T-helper 22 cell (primary cell): ENCODE measurements around the gene FCHSD2.

Experiments
- DNase-seq: peaks from one replicate; pipeline ENCODE4 v3.0.0-alpha.2; 2020; ENCODE audit warnings: low read depth

Gene FCHSD2

DNA sequence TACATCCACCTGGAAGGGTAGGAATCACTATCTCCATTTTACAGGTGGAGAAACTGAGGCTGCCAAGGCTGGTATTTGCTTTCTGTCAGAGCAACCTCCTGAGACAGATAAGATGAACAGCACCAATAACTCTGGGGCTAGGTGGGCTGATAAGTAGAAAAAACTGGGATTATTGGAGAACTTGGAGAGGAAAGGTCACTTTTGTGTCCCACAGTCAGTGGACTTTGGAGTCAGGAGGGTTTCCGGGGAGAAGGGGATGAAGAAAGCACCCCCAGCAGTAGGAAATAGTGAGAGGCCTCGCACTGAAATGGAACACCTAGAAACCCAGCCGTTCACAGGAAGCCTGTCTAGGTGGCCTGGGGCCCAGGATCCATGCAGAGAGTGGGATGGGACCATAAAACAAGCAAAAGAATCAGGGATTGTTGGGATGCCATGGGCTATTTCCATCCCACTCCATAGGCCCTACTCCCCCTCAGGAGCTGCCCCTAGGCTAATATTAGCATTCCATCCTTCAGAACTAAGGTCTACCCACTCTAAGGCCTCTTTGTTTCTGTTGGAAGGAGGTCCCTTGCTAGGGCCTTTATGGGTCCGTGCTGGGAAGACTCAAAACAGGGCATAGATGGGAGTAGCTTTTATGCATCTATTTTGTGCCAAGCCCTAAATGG, 31.0 kb upstream of the FCHSD2 start:
- DNase-seq: no peak

DNA sequence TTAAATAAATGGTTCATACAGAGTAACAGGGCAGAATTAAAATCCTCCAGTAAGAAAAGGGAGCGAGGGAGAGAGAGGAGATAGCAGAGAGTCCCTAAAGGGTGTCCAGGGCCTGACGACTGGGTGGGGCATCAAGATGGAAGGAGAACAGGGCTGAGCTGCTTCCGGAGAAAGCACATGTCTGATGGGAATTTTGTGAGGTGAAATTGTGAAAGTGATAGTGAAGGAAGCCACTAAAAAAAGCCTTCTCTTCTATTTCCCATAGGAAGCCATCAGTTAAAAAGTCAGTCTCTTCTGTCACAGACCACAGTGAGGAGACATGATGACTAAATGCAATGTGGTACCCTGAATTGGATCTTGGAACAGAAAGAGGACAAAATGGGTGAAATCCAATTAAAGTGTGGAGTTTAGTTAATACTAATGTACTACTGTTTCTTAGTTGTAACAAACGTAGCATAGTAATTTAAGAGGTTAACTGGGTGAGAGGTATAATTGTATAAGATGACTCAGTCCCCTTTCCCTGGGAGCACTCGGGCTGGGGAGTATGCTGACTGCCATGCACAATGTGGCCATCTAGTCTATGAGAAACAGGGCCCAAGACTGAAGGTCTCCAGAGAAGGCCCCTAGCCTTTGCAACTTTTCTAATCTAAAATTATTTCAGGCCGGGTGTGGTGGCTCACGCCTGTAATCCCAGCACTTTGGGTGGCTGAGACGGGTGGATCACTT, 29.5 kb upstream of the FCHSD2 start:
- DNase-seq: no peak

DNA sequence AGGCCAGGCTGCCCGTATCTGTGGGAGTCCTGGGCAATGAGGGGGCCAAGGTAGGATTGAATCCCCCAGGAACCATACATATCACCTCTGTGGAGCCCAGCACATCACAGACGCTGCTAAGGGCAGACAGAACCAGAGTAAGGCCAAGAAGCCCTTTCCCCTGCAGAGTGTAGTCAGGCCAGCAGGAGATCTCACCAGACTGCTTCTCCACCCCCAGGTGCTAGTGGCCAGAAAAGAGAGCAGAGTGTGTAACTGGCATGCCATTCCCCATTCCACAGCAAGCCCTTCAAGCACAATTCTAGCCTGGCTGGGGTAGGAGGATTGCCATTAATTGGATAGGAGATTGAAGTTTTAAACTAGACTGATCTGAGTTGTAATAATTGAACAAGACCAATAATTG, 28.0 kb upstream of the FCHSD2 start:
- DNase-seq: no peak

DNA sequence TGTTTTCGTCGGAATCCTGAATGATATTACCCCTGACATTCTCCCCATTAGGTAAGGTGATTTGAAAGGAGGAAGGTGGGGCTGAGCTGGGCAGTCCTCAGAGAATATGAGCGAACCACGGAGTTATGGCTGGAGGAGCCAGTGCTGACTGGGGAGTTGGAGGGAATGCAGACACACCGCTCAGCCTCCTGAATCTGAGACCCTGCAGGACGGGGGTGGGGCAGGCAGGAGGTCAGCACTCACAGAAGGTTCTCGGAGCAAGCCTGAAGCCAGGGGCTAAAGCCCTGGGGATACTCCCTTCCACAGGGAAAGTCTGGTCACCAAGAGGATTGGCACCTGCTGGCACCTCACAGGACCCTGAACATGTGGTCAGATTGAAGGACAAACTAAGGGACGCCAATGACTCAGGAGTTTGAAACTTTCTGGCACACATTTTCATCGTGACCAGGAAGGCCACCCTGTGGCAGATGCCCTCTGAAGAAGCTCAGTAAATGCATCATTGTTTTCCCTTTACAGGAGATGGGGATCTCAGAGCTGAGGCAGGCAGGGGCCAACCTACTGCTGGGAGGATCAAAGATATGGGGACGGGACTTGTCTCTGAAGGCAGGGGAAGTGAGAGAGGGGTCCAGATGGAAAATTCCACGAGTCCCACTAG, 26.9 kb upstream of the FCHSD2 start:
- DNase-seq: no peak

DNA sequence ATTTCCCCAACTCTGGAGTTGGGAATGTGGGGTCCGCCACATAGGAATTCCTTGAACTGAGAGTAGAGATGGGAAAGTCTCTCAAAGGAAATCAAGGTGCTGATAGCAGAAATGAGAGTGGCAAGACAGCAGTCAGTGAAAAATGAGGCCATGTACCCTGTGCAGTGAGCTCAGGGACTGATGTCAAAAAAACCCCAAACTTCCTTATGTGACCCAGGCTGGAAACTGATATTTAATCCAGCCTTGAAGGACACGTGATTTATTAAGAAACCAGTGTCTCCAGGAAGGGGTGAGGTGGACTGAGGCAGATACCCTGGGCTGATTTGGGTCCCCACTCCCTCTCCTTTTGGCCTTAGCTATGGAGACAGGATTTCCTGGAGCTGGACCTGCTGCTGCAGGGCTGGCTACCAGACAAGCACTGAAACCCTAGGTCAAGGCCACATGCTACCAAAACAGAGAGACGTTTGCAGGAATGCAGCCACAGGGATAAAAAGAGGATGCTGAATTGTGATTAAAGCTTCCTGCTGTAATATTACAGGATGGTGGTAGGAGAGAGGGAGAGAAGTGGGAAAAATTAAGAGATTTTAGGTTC, 25.3 kb upstream of the FCHSD2 start:
- DNase-seq: no peak

DNA sequence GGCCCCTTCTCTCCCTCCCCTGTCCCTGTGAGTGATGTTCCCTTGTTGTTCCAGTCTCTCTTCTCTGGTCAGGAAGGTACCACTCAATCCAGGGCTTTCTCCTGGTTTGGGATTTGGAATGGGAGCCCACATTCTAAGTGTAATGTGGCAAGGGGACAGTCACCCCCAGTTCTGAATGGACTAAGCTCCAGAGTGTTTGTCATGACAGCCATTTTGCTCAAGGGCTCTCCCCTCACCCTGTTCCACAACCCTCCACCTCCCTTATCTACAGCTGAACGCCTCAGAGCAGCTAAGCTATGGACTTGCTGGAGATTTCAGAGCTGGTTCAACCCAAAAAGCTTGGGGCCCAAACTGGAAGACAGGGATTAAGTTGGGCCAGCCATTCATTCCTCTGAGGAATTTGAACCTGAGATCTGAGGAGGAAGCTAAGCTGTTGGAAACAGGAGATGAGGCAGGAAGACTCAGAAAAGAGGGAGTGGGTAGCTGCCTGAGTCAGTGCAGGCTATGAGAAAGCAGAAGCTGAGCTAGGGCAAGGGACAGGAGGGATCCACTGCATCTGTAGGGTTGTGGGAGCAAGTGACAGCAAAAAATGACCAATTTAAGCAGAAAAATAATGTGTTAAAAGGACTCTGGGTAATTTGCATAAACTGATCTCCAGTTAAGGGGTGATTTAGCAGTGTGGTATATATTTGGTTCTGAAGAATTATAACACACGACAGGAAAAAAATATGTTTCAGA, 22.9 kb upstream of the FCHSD2 start:
- no peak for DNase-seq

DNA sequence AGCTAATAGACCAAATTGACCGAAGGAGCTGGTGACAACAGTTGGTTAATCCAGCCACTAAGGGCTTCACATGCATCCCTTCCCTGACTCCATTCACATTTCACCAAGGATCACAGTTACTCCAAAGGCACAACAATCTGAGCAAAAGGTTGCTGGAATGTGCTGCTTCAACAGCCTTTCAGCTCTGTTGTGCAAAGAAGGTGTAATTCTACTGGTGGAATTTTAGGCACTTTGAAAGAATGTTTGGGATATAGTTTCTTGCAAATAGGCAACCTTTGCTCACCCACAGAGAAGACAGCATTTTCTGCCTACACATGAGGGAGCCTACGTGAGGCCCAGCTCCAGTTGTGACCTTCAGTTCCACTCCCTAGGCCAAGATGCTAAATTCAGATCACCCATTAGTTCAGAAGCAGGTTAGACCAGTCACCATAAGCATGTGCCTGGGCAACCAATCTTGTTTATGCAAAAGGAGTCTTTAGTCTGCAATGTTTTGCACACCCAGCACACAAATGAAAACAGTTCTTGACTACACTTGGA, 21.6 kb upstream of the FCHSD2 start:
- DNase-seq: no peak

DNA sequence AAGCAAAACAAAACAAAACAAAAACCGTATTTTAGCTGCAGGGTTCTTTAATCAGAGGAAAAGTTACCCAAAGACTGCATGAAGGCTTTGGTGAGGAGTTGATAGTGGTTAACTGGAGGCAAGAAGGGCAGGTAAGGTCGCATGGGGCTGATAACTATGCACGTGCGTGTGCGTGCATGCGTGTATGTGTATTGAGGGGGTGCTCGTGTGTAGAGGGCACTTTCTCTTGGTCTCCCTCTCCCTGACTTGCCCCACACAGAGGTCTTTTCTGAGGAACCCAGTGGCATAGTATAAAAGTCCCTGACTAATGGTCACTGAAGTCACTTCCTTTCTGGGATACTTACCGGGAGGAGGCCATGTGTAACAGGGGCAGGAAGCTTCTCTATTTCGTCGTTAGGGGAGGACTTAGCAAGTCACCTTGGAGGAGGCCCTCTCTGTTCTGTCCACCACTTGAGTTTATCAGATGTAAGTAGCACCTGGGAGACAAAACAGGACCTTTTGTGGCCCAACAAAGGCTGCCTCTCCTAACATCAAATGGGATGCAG, 20.1 kb upstream of the FCHSD2 start:
- DNase-seq: no peak

DNA sequence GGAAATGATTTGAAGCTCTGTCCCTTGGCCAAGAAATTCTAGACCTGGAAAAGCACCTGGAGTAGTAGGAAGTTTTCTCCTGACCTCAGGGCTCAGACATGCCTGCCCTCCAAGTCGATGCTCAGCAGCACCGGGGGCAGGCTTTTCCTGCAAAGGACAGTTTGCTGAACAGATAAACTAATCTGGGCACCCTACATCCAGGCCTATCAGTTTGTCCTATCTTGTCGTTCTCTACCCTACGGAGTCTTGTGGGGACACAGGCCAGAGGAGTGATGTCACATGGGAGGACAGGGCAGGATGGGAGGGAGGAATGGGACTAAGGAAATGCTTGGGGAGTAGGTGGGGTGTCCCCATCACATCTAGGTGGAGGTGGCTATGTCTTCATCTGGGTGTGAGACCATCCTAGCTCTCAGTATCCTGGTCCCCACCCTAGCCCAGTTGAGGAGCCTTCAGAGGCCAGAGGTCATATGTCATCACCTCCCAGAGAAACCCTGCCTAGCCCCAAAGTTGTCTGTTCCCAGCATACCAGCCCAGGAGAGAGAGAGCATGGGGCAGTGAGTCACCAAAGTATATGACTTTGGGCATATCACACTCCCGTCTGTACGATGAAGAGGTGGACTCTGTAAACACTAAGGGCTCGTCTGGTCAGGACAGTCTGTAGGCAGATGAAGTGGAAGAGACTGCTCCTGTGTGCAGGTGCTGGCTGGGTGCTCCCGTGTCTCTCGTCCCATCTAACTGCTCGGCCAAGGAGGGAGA, 18.1 kb upstream of the FCHSD2 start:
- no peak for DNase-seq

DNA sequence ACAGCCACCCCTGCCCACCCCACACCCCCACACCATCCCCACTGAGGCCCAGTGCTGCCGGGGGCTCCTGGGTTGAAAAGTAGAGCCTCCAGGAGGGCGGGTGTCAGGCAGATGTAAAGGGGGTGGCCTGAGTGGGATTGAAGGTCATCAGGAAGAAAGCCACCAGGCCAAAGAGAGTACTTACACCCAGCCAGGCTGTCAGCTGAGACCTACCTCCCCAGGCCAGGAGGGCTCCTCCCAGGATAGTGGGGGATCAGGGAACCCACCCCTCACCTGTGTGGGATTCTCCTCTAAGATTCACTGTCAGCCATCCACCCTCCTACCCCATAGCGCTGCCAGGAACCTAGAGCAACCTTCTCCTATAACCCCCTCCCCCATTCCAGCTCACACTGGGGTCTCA, 17.2 kb upstream of the FCHSD2 start:
- DNase-seq: no peak

DNA sequence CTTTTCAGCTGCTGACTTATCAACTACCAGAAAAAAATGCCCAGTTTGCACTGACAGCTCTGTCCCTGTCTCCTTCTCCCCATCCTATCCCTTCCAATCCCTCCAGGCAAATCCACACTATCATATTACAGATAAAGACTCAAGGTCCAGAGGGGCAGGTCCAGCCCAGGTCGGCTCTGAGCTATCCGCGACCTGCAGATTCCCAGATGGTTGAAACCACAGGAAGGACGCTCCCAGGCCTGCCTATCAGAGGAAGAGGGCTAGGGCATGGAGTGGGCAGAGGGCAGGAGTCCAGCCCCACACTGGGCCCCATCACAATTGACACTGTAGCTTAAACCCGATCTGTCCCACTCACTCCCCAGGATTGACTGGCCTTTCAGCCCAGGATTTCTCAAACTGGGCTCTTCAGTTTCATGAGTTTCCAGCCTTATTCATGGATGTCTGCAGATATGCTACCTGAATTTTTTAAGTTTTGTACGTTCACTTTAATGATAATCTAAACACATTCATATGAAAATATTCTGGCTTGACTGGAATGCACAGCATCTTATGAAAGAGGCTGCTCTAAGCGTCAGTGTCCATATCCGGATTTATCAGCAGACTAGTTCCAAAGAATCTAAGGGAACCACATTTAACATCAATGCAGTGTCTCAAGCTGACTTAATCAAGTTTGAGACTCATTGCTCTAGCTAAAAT, 16.4 kb upstream of the FCHSD2 start:
- no peak for DNase-seq

DNA sequence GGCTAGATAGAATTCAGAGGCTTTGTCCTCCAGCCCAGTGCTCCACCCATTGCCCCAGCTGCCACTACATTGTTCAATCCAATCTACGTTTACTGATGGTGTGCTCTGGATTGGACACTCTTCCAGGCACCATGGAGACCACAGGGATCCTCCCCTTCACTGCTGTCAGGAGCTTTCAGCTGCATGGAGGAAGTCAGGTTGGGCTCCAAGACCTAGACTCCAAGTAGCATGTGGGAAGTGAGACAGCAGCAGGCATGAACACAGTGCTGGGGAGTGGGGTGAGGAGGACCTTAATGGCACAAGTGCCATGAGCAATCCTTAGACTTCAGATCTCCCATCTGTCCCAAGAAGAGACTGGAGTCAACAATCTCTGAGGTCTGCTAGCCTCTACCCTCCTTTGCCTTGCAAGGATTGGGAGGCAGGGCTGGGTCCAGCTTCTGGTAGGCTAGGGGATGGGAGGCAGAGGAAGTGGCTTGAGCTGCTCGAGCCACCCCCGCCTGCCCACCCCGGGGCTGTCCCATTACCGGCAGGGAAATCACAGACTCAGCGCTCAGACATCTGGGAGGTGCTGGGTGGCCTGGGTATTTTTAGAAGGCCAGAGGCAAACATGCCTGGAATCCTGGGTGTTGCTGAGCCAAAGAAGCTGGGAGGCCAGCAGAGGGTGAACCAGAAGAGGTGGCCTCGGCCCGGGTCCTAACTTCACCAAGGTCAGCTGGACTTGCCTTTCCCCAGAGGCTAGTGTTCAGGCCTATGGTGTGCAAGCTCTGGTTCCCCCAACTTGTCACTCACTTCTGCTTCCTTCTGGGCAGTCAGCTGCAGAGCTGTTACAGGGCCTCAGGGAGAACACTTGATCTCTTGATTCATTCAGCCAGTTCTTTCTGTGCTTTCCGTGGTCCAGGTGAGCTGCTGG, 15.2 kb upstream of the FCHSD2 start:
- DNase-seq: no peak

DNA sequence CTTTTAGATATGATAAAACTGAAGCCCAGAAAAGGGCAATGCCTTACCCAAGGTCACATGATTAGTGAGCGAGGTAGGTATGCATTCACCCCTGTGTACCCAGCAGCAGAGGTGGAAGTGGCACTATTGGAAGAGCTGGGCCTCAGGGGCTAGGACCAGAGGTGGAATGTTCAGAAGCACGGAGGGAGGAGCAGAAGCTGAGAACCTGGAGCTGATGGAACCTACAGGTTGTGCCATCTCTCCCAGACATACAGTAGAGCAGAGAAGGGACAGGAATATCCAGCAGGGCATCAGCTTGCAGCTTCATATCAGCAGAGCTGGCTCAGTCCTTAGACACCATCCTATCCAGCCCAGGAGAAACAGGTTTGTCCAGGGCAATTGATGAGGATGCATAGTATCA, 14.6 kb upstream of the FCHSD2 start:
- no peak for DNase-seq

DNA sequence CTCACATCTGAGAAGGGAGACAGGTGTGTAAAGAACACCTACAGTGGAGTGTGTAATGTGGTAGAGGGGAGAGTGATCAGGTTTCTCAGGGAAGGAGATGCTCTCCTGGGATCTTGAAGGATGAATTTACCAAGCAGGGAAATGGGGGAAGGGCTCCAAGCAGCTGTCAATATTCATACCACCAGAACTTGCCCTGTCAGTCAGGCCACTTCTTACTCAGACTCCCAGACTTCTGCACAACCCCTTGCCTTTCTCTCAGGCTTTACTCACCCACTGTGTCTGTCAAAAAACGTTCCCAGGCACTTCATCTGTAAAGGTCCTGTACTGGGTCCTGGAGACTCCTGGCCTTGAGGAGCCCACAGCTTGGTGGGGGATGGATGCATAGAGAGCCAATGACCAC, 14.0 kb upstream of the FCHSD2 start:
- no peak for DNase-seq

DNA sequence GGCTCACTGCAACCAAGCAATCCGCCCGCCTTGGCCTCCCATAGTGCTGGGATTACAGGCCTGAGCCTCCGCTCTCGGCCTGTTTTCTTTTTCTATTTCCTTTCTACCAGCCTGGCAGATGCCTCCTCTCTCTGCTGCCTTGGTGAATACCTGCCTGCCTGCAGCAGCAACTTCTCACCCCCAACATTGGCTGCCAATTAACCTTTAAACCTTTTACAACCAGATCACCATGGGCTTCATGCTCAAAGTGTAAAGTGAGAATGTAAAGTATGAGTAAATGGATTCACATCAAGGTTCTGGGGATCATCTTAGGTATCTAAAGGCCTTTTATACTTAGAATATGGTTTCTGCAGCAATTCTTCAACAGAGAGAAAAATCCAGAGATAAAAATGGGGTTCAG, 13.0 kb upstream of the FCHSD2 start:
- no peak for DNase-seq

DNA sequence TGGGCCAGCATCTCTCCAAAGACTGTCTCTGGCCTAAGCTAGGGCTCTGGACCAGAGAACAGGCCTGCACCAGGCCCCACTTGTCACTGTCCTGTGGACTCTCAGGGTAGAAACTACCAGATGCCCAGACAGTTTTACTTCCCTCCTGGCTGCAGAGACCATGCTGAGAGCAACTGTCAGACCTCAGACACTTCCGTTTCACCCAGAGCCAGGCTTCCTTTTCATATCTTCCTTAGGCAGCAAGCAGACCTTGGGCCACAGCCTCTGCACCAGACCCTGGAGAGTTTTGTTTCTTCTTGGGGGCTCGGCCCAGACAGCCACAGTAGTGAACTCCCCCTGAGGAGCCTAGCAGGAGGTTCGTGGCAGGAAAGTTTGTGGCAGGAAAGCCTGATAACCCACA, 12.1 kb upstream of the FCHSD2 start:
- no peak for DNase-seq

DNA sequence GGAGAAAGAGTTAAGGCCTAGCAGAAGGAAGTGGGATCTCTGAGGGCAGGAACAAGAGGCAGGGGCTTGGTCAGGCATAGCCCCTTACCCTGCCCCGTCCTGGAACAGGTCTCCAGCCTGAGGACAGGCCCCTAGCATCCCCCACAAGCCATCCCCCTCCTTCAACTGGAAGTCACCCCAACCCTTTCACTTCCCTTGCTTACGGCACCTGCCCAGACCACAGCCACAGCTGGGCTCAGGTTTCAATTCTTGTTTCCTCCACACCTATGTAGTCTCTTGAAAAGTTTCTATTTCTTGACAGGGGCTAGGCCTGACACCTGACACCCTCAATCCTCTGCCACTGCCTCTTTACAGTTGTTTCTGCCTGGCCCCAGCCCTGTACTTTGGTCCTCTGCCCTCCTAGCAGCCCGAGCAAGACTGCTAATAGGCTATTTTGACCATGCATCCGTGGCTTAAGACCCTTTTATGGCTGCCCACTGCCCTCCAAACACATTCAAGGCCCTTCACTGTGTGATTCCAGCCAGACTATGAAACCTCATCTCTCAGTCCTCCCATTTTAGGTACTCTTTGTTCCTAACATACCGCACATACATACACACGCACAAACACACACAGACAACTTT, 10.9 kb upstream of the FCHSD2 start:
- DNase-seq: no peak

DNA sequence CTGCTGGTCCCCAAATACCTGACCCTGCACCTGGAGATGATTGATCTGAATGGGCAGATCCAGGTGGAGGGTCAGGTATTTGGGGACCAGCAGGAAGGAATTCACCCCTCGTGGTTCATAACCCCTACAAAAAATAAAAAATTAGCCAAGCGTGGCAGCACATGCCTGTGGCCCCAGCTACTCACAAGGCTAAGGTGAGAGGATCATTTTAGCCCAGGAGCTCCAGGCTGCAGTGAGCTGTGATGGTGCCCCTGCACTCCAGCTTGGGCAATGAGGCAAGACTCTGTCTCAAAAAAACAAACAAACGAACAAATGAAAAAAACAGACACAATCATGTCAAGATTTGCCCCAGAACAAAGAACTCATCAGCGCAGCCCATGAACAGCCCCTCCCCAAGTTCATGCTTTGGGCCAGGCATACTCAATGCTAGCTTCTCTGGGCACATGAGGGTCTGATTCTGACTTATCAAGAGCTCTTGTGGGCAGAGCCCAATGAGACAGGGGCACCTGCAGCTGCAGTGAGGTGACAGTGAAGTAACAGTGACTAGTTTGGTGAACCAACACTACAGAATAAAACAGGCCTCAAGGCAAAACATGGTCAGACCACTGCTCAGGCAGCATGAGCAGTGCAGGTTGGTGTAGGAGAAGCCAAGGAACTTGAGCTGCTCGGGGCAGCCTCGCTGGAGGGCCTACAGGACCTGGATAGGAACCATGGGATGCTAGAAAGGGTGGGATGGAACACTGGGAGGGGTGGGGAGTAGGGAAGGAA, 10.2 kb upstream of the FCHSD2 start:
- no peak for DNase-seq
